ENCODE measurements around the gene TCERG1L. TPM values are rescaled to one million over a fixed set of nuclear protein-coding genes. Genes with fewer than 3 reads are reported as not detected.

Gene TCERG1L
- total RNA-seq, 4 donors from 2014 or later: 0.12 TPM; not detected in 3

- H3K9me3 ChIP-seq: no peaks in the 10 kb centered on the region
- H3K36me3 ChIP-seq: no peaks in the 10 kb centered on the region
- H3K4me1 ChIP-seq: peaks cover 0 to 14% (median 0%) of the 10 kb centered on the region in 3 donors
- no peak for ATAC-seq
- WGBS, 2 donors (ENCODE audit: low coverage in 1 of 2): 11% methylated on average over 1 of the region's 7 CpGs; no CpG with 5 or more reads in 1 of the 2 donors
- H3K27me3 ChIP-seq: peaks cover 42% of the 10 kb centered on the region
- no peak overlapping the region for H3K27ac ChIP-seq
- TF ChIP-seq POLR2A (IDR thresholded peaks at IDR 0.05) (no peak), POLR2AphosphoS5 (IDR thresholded peaks at IDR 0.05) (no peak)
- no peak overlapping the region for H3K4me3 ChIP-seq
Measured at GRCh38 chr10:131134651-131135050, 176.9 kb downstream of the TCERG1L start.

GRCh38 chr10:131134001-131134576 is 177.4 kb downstream of the TCERG1L start:
- ATAC-seq: no peak
- TF ChIP-seq EP300 (IDR thresholded peaks at IDR 0.05) (no peak), POLR2AphosphoS5 (IDR thresholded peaks at IDR 0.05) (no peak), CTCF (IDR thresholded peaks at IDR 0.05) (no peak), POLR2A (IDR thresholded peaks at IDR 0.05) (no peak)
- Histone ChIP-seq H3K4me1 (peaks cover 0 to 14% (median 0%) of the 10 kb centered on the region in 3 donors), H3K36me3 (no peaks in the 10 kb centered on the region), H3K9me3 (no peaks in the 10 kb centered on the region), H3K27ac (no peak overlapping the region), H3K4me3 (no peak overlapping the region), H3K27me3 (peaks cover 38% of the 10 kb centered on the region)
- WGBS, 2 donors (ENCODE audit: low coverage in 1 of 2): 89% methylated on average over 4 of the region's 7 CpGs; no CpG with 5 or more reads in 1 of the 2 donors

- Histone ChIP-seq H3K36me3 (no peaks in the 10 kb centered on the region), H3K4me3 (no peak overlapping the region), H3K27ac (no peak overlapping the region), H3K27me3 (peaks cover 33% of the 10 kb centered on the region), H3K4me1 (peaks cover 0 to 14% (median 0%) of the 10 kb centered on the region in 3 donors), H3K9me3 (no peaks in the 10 kb centered on the region)
- ATAC-seq: no peak
- WGBS, 2 donors (ENCODE audit: low coverage in 1 of 2): 83 to 86% methylated on average over 2 to 4 of the region's 8 CpGs
- no peak for TF ChIP-seq CTCF (IDR thresholded peaks at IDR 0.05)
Measured at GRCh38 chr10:131132681-131133080, 178.8 kb downstream of the TCERG1L start.

- H3K4me3 ChIP-seq: no peak overlapping the region
- 30 to 50% methylated on average over 14 to 23 of the region's 25 CpGs for WGBS, 2 donors (ENCODE audit: low coverage in 1 of 2)
- peaks cover 0 to 14% (median 0%) of the 10 kb centered on the region in 3 donors for H3K4me1 ChIP-seq
- H3K9me3 ChIP-seq: no peaks in the 10 kb centered on the region
- ATAC-seq: no peak
- TF ChIP-seq EP300 (IDR thresholded peaks at IDR 0.05) (no peak), POLR2AphosphoS5 (IDR thresholded peaks at IDR 0.05) (no peak), CTCF (IDR thresholded peaks at IDR 0.05) (no peak), POLR2A (IDR thresholded peaks at IDR 0.05) (no peak)
- peaks cover 36% of the 10 kb centered on the region for H3K27me3 ChIP-seq
- H3K27ac ChIP-seq: no peak overlapping the region
- H3K36me3 ChIP-seq: no peaks in the 10 kb centered on the region
Measured at GRCh38 chr10:131131726-131132591, 179.6 kb downstream of the TCERG1L start.

- TF ChIP-seq POLR2A (IDR thresholded peaks at IDR 0.05) (no peak), POLR2AphosphoS5 (IDR thresholded peaks at IDR 0.05) (no peak), EP300 (IDR thresholded peaks at IDR 0.05) (no peak), CTCF (IDR thresholded peaks at IDR 0.05) (no peak)
- WGBS, 2 donors (ENCODE audit: low coverage in 1 of 2): 74 to 91% methylated on average over 4 to 7 of the region's 7 CpGs
- ATAC-seq: no peak
- Histone ChIP-seq H3K9me3 (no peaks in the 10 kb centered on the region), H3K27me3 (peaks cover 37% of the 10 kb centered on the region), H3K4me1 (peaks cover 0 to 14% (median 0%) of the 10 kb centered on the region in 3 donors), H3K27ac (no peak overlapping the region), H3K4me3 (no peak overlapping the region), H3K36me3 (no peaks in the 10 kb centered on the region)
Measured at GRCh38 chr10:131130025-131130424, 181.5 kb downstream of the TCERG1L start.

Data from gastroesophageal sphincter (tissue), 4 donors.